GM10266 (cell line): ENCODE results near the gene CELA2A.
"Not testable (repeated sequence)": the region's sequence is repeated elsewhere in the genome, so short reads cannot be mapped to it uniquely, and the experiment has no call there.

Experiments
- DNase-seq: peaks from one replicate; pipeline ENCODE4 v3.0.0; 2012; ENCODE audit errors: extremely low spot score
- CTCF ChIP-seq: IDR thresholded peaks from 2 replicates; pipeline ENCODE4 v1.5.1; 2012; ENCODE audit warnings: mild to moderate bottlenecking, low read depth; ENCODE audit not compliant: control insufficient read depth, insufficient read depth; ENCODE audit errors: missing control alignments

The CELA2A gene

GRCh38 chr1:15425958-15426357, 30.6 kb upstream of the CELA2A start:
- no peak for TF ChIP-seq CTCF
- no peak for DNase-seq

GRCh38 chr1:15426492-15427279, 29.8 kb upstream of the CELA2A start:
- no peak for TF ChIP-seq CTCF
- no peak for DNase-seq

GRCh38 chr1:15427280-15427666, 29.3 kb upstream of the CELA2A start:
- no peak for TF ChIP-seq CTCF
- DNase-seq, result no peak

GRCh38 chr1:15428252-15428651, 28.3 kb upstream of the CELA2A start:
- not testable (repeated sequence) for DNase-seq

GRCh38 chr1:15428815-15429435, 27.6 kb upstream of the CELA2A start:
- no peak for TF ChIP-seq CTCF

GRCh38 chr1:15429701-15430149, 26.8 kb upstream of the CELA2A start:
- no peak for TF ChIP-seq CTCF
- no peak for DNase-seq

More at GRCh38 chr1:15428815-15429435, 27.6 kb upstream of the CELA2A start:
- no peak for DNase-seq

- peak; percentile 96 for TF ChIP-seq CTCF
- DNase-seq, result peak; percentile 86
Measured at GRCh38 chr1:15430787-15431570, 25.6 kb upstream of the CELA2A start.
